ENCODE data around the gene USP48.

DNA sequence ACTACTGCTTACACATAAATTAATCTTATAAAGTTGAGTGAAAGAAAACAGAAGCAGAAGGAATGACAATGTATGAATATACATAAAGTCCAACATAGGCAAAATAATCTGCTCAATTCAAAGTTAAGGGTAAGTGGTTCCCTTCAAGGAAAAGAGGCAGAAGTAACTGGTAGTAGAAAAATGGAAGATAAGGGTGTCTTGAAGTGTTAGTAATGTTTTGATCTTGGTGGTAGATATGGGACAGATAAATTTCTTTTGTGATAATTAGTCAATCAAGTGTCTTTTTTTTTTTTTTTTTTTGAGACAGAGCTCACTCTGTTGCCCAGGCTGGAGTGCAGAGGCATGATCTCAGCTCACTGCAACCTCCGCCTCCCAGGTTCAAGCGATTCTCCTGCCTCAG, 12.7 kb downstream of the USP48 start:
- TF ChIP-seq, protein P1, sequence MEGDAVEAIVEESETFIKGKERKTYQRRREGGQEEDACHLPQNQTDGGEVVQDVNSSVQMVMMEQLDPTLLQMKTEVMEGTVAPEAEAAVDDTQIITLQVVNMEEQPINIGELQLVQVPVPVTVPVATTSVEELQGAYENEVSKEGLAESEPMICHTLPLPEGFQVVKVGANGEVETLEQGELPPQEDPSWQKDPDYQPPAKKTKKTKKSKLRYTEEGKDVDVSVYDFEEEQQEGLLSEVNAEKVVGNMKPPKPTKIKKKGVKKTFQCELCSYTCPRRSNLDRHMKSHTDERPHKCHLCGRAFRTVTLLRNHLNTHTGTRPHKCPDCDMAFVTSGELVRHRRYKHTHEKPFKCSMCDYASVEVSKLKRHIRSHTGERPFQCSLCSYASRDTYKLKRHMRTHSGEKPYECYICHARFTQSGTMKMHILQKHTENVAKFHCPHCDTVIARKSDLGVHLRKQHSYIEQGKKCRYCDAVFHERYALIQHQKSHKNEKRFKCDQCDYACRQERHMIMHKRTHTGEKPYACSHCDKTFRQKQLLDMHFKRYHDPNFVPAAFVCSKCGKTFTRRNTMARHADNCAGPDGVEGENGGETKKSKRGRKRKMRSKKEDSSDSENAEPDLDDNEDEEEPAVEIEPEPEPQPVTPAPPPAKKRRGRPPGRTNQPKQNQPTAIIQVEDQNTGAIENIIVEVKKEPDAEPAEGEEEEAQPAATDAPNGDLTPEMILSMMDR (conservative IDR thresholded peaks at IDR 0.05; ENCODE audit: low read length): no peak
- no peak for TF ChIP-seq EZH2phosphoT487 (IDR thresholded peaks at IDR 0.05; ENCODE audit: borderline replicate concordance)
